Mucosa of descending colon (tissue), 3 donors: ENCODE measurements around the gene GRIN3B. TPM values are rescaled to one million over a fixed set of nuclear protein-coding genes. Genes with fewer than 3 reads are reported as not detected.

ENCODE experiments used
- ATAC-seq: fragments of 200-7000 bp; cut with Tn5 transposase; one replicate; pipeline ENCODE4 v1.9.1; 2020; ENCODE audit warnings: mild to moderate bottlenecking, moderate library complexity
- DNase-seq, 3 donors: peaks; one replicate each; pipeline ENCODE4 v3.0.0-alpha.2; 2020
- H3K36me3 ChIP-seq: fragments of 200-600 bp; one replicate; pipeline ENCODE4 v1.8.0; 2021; ENCODE audit warnings: low read depth, mild to moderate bottlenecking
- H3K4me1 ChIP-seq: fragments of 200-600 bp; one replicate; pipeline ENCODE4 v1.8.0; 2021; ENCODE audit warnings: low read depth, mild to moderate bottlenecking
- H3K4me3 ChIP-seq: fragments of 200-600 bp; one replicate; pipeline ENCODE4 v1.8.0; 2021; ENCODE audit warnings: mild to moderate bottlenecking
- H3K9me3 ChIP-seq: fragments of 200-600 bp; one replicate; pipeline ENCODE4 v1.8.0; 2021; ENCODE audit warnings: mild to moderate bottlenecking
- intact Hi-C, 2 donors: fragments of 100-400 bp; cut with DNase I in 1 of 2; cut with micrococcal nuclease in 1 of 2; formaldehyde crosslinking; loops; one replicate each; pipeline versions ENCODE4 v1.11.0 to v1.11.1; 2022; cut with DNase I, micrococcal nuclease
- total RNA-seq, 3 donors: library from RNA; stranded (reverse); fragmentation: NEBNext Ultra II Directional in 2 of 3; extraction: Animal tissue kit (Norgen Biotek cat#: 25700) in 2 of 3; gene quantifications; one replicate each; pipeline versions ENCODE4 v1.2.1 to v1.2.4, GENCODE V29; 2021 to 2023
- TF ChIP-seq, protein P1 (sequence below): fragments of 200-600 bp; IDR thresholded peaks from one replicate; pipeline ENCODE4 v1.8.0; 2022; ENCODE audit warnings: antibody characterized with exemption, mild to moderate bottlenecking
- donor health status: DM: no; HTN: no; CAD: no; lungs with moderate emphysema.
- donor health status: DM: no; HTN: no; CAD: no.
- donor health status: DM: no; HTN: yes; CAD: no.

Gene GRIN3B
- total RNA-seq, 3 donors from 2014 or later = not detected

DNA sequence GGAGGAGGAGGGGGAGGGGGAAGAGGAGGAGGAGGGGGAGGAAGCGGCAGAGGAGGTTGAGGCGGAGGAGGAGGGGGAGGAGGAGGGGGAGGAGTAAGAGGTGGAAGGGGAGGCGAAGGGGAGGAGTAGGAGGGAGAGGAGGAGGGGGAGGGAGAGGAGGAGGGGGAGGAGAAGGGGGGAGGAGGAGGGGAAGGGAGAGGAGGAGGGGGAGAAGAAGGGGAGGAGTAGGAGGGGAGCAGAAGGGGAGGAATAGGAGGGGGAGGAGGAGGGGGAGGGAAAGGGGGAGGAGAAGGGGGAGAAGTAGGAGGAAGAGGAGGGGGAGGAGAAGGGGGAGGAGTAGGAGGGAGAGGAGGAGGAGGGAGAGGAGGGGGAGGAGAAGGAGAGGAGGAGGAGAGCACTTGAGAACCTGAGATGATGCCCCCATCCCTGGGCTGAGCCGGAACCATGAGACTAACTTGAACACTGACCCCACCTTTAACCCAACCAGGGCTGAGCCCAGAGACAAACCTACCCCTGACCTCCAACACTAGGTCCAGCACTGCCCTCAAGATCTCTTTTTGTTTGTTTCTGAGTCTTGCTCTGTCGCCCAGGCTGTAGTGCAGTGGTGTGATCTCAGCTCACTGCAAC lies 52.2 kb downstream of the GRIN3B start:
- intact Hi-C loops = no loop called here
- H3K4me3 ChIP-seq = no peak overlapping the region
- TF ChIP-seq, protein P1, sequence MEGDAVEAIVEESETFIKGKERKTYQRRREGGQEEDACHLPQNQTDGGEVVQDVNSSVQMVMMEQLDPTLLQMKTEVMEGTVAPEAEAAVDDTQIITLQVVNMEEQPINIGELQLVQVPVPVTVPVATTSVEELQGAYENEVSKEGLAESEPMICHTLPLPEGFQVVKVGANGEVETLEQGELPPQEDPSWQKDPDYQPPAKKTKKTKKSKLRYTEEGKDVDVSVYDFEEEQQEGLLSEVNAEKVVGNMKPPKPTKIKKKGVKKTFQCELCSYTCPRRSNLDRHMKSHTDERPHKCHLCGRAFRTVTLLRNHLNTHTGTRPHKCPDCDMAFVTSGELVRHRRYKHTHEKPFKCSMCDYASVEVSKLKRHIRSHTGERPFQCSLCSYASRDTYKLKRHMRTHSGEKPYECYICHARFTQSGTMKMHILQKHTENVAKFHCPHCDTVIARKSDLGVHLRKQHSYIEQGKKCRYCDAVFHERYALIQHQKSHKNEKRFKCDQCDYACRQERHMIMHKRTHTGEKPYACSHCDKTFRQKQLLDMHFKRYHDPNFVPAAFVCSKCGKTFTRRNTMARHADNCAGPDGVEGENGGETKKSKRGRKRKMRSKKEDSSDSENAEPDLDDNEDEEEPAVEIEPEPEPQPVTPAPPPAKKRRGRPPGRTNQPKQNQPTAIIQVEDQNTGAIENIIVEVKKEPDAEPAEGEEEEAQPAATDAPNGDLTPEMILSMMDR = no peak
- H3K4me1 ChIP-seq = no peaks in the 10 kb centered on the region
- ATAC-seq = no peak
- no peak for DNase-seq
- H3K9me3 ChIP-seq = peaks cover 11% of the 10 kb centered on the region
- no peaks in the 10 kb centered on the region for H3K36me3 ChIP-seq

DNA sequence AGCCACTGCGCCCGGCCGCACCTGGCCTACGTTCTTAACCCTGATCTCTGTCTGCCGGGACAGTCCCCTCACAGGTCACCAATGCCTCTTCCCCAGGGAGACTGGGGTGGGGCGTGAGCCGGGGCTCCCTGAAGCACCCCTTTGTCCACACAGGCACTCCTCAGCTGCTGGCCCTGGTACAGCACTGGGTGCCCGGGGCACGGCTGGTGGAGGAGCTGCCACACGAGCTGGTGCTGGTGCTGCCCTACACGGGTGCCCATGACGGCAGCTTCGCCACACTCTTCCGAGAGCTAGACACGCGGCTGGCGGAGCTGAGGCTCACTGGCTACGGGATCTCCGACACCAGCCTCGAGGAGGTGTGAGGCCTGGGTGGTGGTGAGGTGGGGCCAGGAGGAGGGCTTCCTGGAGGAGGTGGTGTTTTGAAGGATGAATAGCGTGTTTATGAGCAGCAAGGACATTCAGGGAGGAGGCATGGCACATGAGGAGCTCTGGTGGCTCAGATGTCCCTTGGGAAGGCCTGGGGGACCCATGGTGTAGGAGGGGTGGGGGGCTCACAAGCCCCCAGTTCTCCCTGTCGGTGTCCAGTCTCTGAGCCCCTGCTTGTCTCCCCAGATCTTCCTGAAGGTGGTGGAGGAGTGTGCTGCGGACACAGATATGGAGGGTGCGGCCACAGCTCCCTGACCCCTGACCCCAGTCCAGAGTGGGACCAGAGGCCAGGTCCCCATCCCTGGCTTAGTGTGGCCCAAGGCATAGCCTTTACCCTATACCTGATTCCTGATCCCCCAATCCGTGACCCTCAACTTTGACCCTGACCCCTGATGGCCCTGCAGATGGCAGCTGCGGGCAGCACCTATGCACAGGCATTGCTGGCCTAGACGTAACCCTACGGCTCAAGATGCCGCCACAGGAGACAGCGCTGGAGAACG lies 53.2 kb downstream of the GRIN3B start:
- no peak for DNase-seq
- Histone ChIP-seq H3K9me3 (peaks cover 20% of the 10 kb centered on the region), H3K36me3 (no peaks in the 10 kb centered on the region), H3K4me3 (no peak overlapping the region), H3K4me1 (no peaks in the 10 kb centered on the region)
- ATAC-seq = no peak
- TF ChIP-seq, protein P1 = no peak
- intact Hi-C loops = no loop called here

DNA sequence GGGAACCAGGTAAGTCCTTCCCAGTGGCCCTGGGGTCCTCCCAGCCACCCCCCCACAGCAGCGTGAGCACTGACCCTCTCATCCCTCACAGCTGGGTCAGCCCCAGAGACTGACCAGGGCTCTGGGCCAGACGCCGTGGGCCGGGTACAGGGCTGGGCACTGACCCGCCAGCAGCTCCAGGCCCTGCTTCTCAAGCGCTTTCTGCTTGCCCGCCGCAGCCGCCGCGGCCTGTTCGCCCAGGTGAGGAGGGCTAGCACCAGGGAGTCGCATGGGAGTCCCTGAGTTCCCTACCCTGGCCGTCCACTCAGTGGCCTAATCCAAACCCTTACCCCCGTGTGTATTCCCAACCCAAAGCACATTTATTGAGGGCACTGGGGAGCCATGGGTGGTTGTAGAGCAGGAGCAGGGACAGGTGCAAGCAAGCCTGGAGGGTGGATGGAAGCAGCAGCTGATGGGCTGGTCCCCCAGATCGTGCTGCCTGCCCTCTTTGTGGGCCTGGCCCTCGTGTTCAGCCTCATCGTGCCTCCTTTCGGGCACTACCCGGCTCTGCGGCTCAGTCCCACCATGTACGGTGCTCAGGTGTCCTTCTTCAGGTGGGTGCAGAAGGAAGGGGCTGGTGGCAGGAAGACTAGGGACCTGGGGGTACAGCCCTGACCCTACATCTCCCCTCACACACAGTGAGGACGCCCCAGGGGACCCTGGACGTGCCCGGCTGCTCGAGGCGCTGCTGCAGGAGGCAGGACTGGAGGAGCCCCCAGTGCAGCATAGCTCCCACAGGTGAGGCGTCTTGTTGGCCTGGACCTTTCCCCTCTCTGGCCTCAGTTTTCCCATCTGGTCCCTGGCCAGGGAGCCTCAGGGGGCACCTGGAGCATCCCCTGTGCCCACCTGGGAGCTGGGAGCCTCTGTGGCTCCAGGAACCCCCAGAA lies 54.1 kb downstream of the GRIN3B start:
- no peaks in the 10 kb centered on the region for H3K36me3 ChIP-seq
- TF ChIP-seq, protein P1 = no peak
- H3K4me1 ChIP-seq = no peaks in the 10 kb centered on the region
- ATAC-seq (no peak), DNase-seq (no peak)
- H3K9me3 ChIP-seq = peaks cover 23% of the 10 kb centered on the region
- intact Hi-C loops = no loop called here
- H3K4me3 ChIP-seq = no peak overlapping the region

DNA sequence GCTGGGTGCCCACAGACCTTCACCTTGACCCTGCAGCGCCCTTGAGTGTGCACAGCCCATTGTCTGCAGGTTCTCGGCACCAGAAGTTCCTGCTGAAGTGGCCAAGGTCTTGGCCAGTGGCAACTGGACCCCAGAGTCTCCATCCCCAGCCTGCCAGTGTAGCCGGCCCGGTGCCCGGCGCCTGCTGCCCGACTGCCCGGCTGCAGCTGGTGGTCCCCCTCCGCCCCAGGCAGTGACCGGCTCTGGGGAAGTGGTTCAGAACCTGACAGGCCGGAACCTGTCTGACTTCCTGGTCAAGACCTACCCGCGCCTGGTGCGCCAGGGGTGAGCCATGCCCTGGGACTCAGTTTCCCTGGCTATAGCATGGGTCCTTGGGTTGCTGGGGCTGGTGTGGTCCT lies 54.8 kb downstream of the GRIN3B start:
- ATAC-seq (no peak), DNase-seq (no peak)
- Histone ChIP-seq H3K4me1 (no peaks in the 10 kb centered on the region), H3K4me3 (no peak overlapping the region), H3K36me3 (no peaks in the 10 kb centered on the region), H3K9me3 (peaks cover 23% of the 10 kb centered on the region)
- TF ChIP-seq, protein P1 = no peak
- intact Hi-C loops = no loop called here

DNA sequence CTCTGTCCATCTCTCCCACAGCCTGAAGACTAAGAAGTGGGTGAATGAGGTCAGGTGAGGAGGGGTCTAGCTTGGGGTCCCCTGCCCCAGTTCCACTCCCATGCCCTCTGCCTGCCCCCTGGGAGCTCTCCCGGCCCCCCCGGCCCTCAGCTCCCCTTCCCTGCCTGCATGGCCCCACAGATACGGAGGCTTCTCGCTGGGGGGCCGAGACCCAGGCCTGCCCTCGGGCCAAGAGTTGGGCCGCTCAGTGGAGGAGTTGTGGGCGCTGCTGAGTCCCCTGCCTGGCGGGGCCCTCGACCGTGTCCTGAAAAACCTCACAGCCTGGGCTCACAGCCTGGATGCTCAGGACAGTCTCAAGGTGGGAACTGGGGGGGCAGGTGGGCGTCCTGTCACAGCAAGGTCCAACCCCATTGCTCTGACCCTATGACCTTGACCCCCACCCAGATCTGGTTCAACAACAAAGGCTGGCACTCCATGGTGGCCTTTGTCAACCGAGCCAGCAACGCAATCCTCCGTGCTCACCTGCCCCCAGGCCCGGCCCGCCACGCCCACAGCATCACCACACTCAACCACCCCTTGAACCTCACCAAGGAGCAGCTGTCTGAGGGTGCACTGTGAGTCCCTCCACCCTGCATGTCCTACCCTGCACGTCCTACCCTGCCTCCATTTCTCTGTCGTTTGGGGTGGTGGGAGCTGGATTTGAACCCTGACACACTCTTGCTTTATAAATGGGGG lies 55.8 kb downstream of the GRIN3B start:
- no peaks in the 10 kb centered on the region for H3K4me1 ChIP-seq
- H3K36me3 ChIP-seq = no peaks in the 10 kb centered on the region
- H3K9me3 ChIP-seq = peaks cover 23% of the 10 kb centered on the region
- H3K4me3 ChIP-seq = no peak overlapping the region
- intact Hi-C loops = no loop called here
- DNase-seq (no peak), ATAC-seq (no peak)
- TF ChIP-seq, protein P1 = no peak
